ENCODE results near the gene BHLHA9. TPM values are rescaled to one million over a fixed set of nuclear protein-coding genes. Genes with fewer than 3 reads are reported as not detected.

The BHLHA9 gene
- total RNA-seq, 4 donors from 2014 or later: not detected

DNA sequence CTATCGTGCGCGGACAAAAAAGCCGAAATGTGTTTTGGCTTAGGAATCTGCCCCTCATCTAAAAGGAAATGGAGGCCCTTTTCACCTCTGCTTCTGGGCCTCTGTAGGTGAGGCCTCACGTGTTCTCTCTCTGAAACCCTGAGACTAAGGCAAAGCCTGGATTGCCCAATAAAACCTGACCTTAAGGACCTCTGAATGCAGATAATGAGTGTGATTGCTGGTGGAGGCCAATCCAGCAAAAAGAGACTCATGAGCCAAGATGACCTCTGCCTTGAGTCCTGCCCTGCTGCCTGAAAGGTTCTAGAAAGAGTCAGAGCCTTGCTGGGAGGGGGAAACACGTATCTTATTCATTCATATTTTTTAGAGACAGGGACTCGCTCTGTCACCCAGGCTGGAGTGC, 45.9 kb upstream of the BHLHA9 start:
- peaks cover 24 to 32% (median 25%) of the 10 kb centered on the region in 3 donors for H3K27me3 ChIP-seq
- no peaks in the 10 kb centered on the region for H3K9me3 ChIP-seq
- ATAC-seq: no peak
- in situ Hi-C loops (cut with MboI; ENCODE audit: low sequenced_read_pairs in 4 of 4) (no loop called here), intact Hi-C loops (cut with DNase I; ENCODE audit: low total_unique reads) (no loop called here)
- no peak overlapping the region for H3K27ac ChIP-seq
- H3K4me3 ChIP-seq: no peak overlapping the region
- H3K4me1 ChIP-seq: no peaks in the 10 kb centered on the region
- H3K36me3 ChIP-seq: no peaks in the 10 kb centered on the region
- no peak for DNase-seq
- TF ChIP-seq, protein P1, sequence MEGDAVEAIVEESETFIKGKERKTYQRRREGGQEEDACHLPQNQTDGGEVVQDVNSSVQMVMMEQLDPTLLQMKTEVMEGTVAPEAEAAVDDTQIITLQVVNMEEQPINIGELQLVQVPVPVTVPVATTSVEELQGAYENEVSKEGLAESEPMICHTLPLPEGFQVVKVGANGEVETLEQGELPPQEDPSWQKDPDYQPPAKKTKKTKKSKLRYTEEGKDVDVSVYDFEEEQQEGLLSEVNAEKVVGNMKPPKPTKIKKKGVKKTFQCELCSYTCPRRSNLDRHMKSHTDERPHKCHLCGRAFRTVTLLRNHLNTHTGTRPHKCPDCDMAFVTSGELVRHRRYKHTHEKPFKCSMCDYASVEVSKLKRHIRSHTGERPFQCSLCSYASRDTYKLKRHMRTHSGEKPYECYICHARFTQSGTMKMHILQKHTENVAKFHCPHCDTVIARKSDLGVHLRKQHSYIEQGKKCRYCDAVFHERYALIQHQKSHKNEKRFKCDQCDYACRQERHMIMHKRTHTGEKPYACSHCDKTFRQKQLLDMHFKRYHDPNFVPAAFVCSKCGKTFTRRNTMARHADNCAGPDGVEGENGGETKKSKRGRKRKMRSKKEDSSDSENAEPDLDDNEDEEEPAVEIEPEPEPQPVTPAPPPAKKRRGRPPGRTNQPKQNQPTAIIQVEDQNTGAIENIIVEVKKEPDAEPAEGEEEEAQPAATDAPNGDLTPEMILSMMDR (IDR thresholded peaks at IDR 0.05 in 4 of 5, conservative IDR thresholded peaks at IDR 0.05 in 1 of 5): no peak
- no peak for TF ChIP-seq POLR2A (IDR thresholded peaks at IDR 0.05)

DNA sequence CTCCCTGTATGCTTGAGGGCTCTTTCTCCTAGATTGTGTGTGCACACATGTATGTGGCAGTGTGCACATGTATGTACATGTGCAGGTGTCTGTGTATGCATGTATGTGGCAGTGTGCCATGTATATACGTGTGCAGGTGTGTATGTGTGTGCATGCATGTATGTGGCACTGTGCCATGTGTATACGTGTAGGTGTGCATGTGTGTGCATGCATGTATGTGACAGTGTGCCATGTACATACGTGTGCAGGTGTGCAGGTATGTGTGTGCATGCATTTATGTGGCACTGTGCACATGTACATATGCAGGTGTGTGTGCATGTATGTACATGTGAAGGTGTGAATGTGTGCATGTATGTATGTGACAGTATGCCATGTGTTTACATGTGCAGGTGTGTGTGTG, 43.9 kb upstream of the BHLHA9 start:
- in situ Hi-C loops (cut with MboI; ENCODE audit: low sequenced_read_pairs in 4 of 4) (no loop called here), intact Hi-C loops (cut with DNase I; ENCODE audit: low total_unique reads) (no loop called here)
- H3K27me3 ChIP-seq: peaks cover 37 to 47% (median 43%) of the 10 kb centered on the region in 3 donors
- no peak for DNase-seq
- H3K4me3 ChIP-seq: no peak overlapping the region
- H3K36me3 ChIP-seq: no peaks in the 10 kb centered on the region
- H3K4me1 ChIP-seq: no peaks in the 10 kb centered on the region
- TF ChIP-seq POLR2A (IDR thresholded peaks at IDR 0.05): no peak
- TF ChIP-seq, protein P1 (IDR thresholded peaks at IDR 0.05 in 4 of 5, conservative IDR thresholded peaks at IDR 0.05 in 1 of 5): no peak
- no peak for ATAC-seq
- H3K9me3 ChIP-seq: no peaks in the 10 kb centered on the region
- H3K27ac ChIP-seq: no peak overlapping the region

DNA sequence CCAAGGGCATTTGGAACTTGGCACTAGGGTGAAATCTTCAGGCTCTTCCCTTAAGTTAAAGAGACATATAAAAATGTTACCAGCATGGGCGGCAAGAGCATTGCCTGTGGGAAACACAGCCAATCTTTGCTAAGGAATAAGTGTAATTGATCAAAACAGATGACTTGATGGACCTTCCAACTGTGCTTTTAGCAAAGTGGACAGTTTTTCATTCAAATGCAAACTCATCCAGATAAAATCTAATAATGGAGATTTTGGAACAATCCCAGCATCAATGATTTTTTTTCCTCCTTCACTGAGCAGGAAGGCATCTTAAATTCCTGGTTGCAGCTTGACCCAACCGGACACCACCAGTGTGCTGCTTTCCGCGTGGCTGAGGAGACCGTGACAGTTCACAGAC, 42.9 kb upstream of the BHLHA9 start:
- H3K4me1 ChIP-seq: no peaks in the 10 kb centered on the region
- intact Hi-C loops (cut with DNase I; ENCODE audit: low total_unique reads): no loop called here
- peaks cover 45 to 49% (median 49%) of the 10 kb centered on the region in 3 donors for H3K27me3 ChIP-seq
- TF ChIP-seq, protein P1 (IDR thresholded peaks at IDR 0.05 in 4 of 5, conservative IDR thresholded peaks at IDR 0.05 in 1 of 5): no peak
- in situ Hi-C loops (cut with MboI; ENCODE audit: low sequenced_read_pairs in 4 of 4): no loop called here
- H3K9me3 ChIP-seq: no peaks in the 10 kb centered on the region
- H3K36me3 ChIP-seq: no peaks in the 10 kb centered on the region
- H3K27ac ChIP-seq: no peak overlapping the region
- ATAC-seq: no peak
- H3K4me3 ChIP-seq: no peak overlapping the region
- no peak for DNase-seq

DNA sequence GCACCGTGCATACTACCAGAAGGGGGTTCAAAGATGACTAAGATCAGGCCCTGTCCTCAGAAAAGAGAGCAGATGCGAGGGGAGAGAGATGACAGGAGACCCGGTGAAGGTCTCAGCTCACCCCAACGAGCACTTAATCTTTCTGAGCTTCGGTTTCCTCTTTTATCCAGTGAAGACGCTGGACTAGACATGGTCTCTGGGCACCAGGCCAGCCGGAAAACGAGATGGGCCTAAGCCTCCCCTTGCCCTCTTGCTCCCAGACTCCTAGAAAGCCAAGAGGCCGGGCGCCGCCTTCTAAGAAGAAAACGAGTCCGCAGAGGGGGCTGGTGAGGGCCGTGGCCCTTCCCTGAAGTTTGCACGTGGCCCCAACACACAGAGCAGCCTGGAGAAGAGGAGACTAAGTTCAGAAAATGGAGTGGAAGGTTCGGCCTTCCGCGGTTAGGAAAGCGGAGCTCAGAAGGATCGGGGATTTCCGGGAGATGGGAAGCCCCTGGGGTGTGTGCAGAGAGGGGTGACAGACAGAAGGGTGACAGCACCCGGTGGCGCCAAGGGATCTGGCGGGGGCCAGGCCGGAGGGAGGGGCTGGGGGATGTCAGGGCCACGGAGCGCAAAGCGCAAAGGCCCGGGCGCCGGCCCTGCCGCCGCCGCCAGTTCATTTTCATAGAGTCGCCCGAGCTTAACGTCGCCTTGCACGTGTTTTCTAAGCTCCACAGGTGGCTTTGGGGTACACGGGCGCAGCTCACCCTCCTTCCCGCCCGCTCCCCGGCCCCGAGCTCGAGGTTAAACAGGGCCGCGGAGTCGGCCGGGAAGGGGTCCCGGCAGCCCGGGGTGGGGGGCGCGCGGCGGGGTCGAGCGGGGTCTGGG, 42.1 kb upstream of the BHLHA9 start:
- DNase-seq: no peak
- in situ Hi-C loops (cut with MboI; ENCODE audit: low sequenced_read_pairs in 4 of 4) (no loop called here), intact Hi-C loops (cut with DNase I; ENCODE audit: low total_unique reads) (no loop called here)
- H3K36me3 ChIP-seq: no peaks in the 10 kb centered on the region
- H3K4me3 ChIP-seq: peak overlapping the region; percentile 5 to 65 (median 50)
- no peak for ATAC-seq
- TF ChIP-seq, protein P1 (IDR thresholded peaks at IDR 0.05 in 4 of 5, conservative IDR thresholded peaks at IDR 0.05 in 1 of 5): no peak
- no peak for TF ChIP-seq POLR2A (IDR thresholded peaks at IDR 0.05)
- no peaks in the 10 kb centered on the region for H3K9me3 ChIP-seq
- no peak overlapping the region for H3K27ac ChIP-seq
- peaks cover 48 to 52% (median 49%) of the 10 kb centered on the region in 3 donors for H3K27me3 ChIP-seq
- H3K4me1 ChIP-seq: no peaks in the 10 kb centered on the region

All from gastrocnemius medialis (tissue), 4 donors.